Activated CD4-positive, alpha-beta memory T cell treated with anti-CD3 and anti-CD28 coated beads, Interleukin-2, amount 10 ng/mL, durations not matched to agents 7 days and 5 days (primary cell): ENCODE results near the gene CAPRIN1. TPM values are rescaled to one million over a fixed set of nuclear protein-coding genes. Genes with fewer than 3 reads are reported as not detected.

Source experiments
- total RNA-seq, 2 experiments: library from RNA; stranded (reverse); gene quantifications; one replicate each; pipeline ENCODE4 v1.2.3, GENCODE V29; 2021

Gene CAPRIN1
- total RNA-seq, 2 experiments from 2014 or later, result 191 to 200 TPM

Other genes with a start within 250 kb of the CAPRIN1 start
- not detected for gene LMO2, start 159.7 kb upstream of the CAPRIN1 start, total RNA-seq
- gene NAT10, start 53.9 kb downstream of the CAPRIN1 start, total RNA-seq, result 10 to 100 TPM; 52.9 to 57.8 TPM